NT2/D1 (cell line): Measurements from ENCODE around the gene NPC1.

Experiments
- DNase-seq: peaks from one replicate; pipeline ENCODE4 v3.0.0-alpha.2; 2011; ENCODE audit warnings: low read depth, low spot score
- H3K27me3 ChIP-seq: 2 replicates; pipeline ENCODE4 v1.6.0; 2011; ENCODE audit warnings: mild to moderate bottlenecking; ENCODE audit not compliant: insufficient read length, insufficient read depth
- H3K36me3 ChIP-seq: 2 replicates; pipeline ENCODE4 v1.6.1; 2011; ENCODE audit warnings: mild to moderate bottlenecking, low read length, mixed read lengths; ENCODE audit not compliant: insufficient read depth, insufficient read length
- H3K4me1 ChIP-seq: 2 replicates; pipeline ENCODE4 v1.5.1; 2011; ENCODE audit not compliant: insufficient read depth, insufficient read length
- H3K4me3 ChIP-seq: 2 replicates; pipeline ENCODE4 v1.5.1; 2011; ENCODE audit warnings: low read depth; ENCODE audit not compliant: insufficient read length
- H3K9ac ChIP-seq: 2 replicates; pipeline ENCODE4 v1.6.0; 2011; ENCODE audit warnings: low read depth; ENCODE audit not compliant: insufficient read length
- H3K9me3 ChIP-seq: 2 replicates; pipeline ENCODE4 v1.5.1; 2011; ENCODE audit warnings: mild to moderate bottlenecking, low read length; ENCODE audit not compliant: insufficient read depth
- SUZ12 ChIP-seq: IDR thresholded peaks from 2 replicates; pipeline ENCODE4 v1.6.1; 2011; ENCODE audit not compliant: insufficient read length, insufficient read depth; ENCODE audit errors: extremely low read depth
- YY1 ChIP-seq: IDR thresholded peaks from 2 replicates; pipeline ENCODE4 v1.6.1; 2011; ENCODE audit not compliant: insufficient read length, insufficient read depth
- ZNF274 ChIP-seq: IDR thresholded peaks from 2 replicates; pipeline ENCODE4 v1.6.1; 2011; ENCODE audit warnings: mild to moderate bottlenecking, low read depth, low read length

The NPC1 gene

DNA sequence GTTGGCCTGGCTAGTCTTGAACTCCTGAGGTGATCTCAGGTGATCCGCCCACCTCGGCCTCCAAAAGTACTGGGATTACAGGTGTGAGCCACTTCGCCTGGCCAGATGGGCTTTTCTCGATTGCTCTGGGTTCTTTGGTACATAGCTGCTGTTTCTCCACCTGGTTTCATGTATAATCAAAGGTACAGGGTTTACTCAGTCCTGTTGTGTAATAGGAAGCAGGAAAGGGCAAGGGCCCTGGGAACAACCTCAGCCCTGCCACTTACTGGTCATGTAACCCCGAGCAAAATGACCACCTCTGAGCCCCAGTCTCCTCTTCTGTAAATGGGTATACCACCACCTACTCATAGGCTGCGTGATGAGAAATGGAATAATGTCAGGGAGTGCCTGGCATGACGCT, 49.0 kb downstream of the NPC1 start:
- Histone ChIP-seq H3K9ac (no peak overlapping the region), H3K27me3 (no peaks in the 10 kb centered on the region), H3K4me1 (no peaks in the 10 kb centered on the region), H3K9me3 (no peaks in the 10 kb centered on the region), H3K36me3 (peaks cover 98% of the 10 kb centered on the region), H3K4me3 (no peak overlapping the region)
- no peak for DNase-seq
- TF ChIP-seq YY1 = no peak
- no peak for TF ChIP-seq ZNF274
- no peak for TF ChIP-seq SUZ12

GRCh38 chr18:23536204-23536603, 50.1 kb downstream of the NPC1 start:
- TF ChIP-seq ZNF274 (no peak), SUZ12 (no peak), YY1 (no peak)
- DNase-seq = no peak
- Histone ChIP-seq H3K9me3 (no peaks in the 10 kb centered on the region), H3K4me1 (no peaks in the 10 kb centered on the region), H3K9ac (no peak overlapping the region), H3K36me3 (peaks cover 98% of the 10 kb centered on the region), H3K27me3 (no peaks in the 10 kb centered on the region), H3K4me3 (no peak overlapping the region)

GRCh38 chr18:23534276-23534675, 52.0 kb downstream of the NPC1 start:
- Histone ChIP-seq H3K9me3 (no peaks in the 10 kb centered on the region), H3K36me3 (peaks cover 94% of the 10 kb centered on the region), H3K4me1 (no peaks in the 10 kb centered on the region), H3K9ac (no peak overlapping the region), H3K4me3 (no peak overlapping the region), H3K27me3 (no peaks in the 10 kb centered on the region)
- no peak for DNase-seq
- TF ChIP-seq ZNF274 = no peak

DNA sequence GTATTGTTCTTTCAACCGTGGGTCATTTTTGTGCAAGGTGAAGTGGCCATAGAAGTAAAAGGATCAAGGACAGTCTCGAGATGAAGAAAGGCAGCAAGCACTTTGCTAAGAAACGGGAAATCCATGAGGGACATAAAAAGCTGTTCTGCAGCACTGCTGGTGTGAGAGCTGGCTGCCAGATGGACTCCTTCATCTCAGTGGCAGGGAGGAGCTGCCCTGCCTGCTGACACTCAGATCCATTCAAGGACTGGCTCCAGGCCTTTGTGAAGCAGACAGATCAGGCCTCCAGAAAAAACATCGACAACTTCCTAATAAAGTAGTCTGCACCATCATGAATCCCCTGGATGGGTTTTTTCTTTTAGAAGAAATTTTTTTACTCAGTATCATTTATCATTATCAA, 53.5 kb downstream of the NPC1 start:
- no peaks in the 10 kb centered on the region for H3K9me3 ChIP-seq
- H3K4me1 ChIP-seq = no peaks in the 10 kb centered on the region
- no peak overlapping the region for H3K9ac ChIP-seq
- no peak for TF ChIP-seq SUZ12
- no peak for TF ChIP-seq ZNF274
- no peak for TF ChIP-seq YY1
- DNase-seq = no peak
- peaks cover 93% of the 10 kb centered on the region for H3K36me3 ChIP-seq
- H3K4me3 ChIP-seq = no peak overlapping the region
- no peaks in the 10 kb centered on the region for H3K27me3 ChIP-seq

DNA sequence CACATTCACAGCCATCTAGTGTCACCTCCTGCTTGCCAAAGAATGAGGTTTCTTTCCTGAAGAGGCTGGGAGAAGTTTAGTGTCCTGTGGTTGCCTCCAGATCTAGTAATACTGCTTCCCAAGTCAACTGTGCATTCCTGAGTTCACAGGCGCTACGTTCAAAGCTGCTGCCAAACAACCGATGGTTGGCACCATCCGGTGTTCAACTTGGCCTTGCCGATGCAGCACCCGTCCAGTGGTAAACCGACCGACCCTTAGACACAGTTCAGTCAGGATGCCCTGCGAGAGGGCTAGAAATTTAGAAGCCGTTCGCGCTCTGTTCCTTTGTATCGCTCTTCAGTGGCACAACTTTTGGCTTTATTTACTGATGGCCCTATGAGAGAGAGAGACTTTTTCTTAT, 54.4 kb downstream of the NPC1 start:
- no peaks in the 10 kb centered on the region for H3K4me1 ChIP-seq
- no peak overlapping the region for H3K9ac ChIP-seq
- no peak overlapping the region for H3K4me3 ChIP-seq
- DNase-seq = no peak
- H3K36me3 ChIP-seq = peaks cover 91% of the 10 kb centered on the region
- TF ChIP-seq YY1 (no peak), SUZ12 (no peak), ZNF274 (no peak)
- no peaks in the 10 kb centered on the region for H3K9me3 ChIP-seq
- no peaks in the 10 kb centered on the region for H3K27me3 ChIP-seq

DNA sequence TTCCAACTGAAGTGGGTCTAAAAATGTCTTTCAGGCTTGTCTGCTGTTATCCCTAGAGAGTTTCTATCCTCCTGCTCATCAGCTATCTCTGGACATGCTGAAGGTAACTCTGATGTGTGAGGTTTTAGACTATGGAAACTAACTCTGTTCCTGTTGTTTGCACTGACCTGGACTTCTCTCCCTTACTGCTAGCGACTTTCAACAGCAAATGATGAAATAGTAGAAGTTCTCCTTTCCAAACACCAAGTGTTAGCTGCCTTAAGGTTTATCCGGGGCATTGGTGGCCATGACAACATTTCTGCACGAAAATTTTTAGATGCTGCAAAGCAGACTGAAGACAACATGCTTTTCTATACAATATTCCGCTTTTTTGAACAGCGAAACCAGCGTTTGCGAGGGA, 56.1 kb downstream of the NPC1 start:
- no peak for DNase-seq
- TF ChIP-seq SUZ12 (no peak), YY1 (no peak), ZNF274 (no peak)
- no peaks in the 10 kb centered on the region for H3K27me3 ChIP-seq
- no peaks in the 10 kb centered on the region for H3K9me3 ChIP-seq
- H3K4me3 ChIP-seq = no peak overlapping the region
- H3K9ac ChIP-seq = no peak overlapping the region
- H3K4me1 ChIP-seq = no peaks in the 10 kb centered on the region
- H3K36me3 ChIP-seq = peaks cover 86% of the 10 kb centered on the region

DNA sequence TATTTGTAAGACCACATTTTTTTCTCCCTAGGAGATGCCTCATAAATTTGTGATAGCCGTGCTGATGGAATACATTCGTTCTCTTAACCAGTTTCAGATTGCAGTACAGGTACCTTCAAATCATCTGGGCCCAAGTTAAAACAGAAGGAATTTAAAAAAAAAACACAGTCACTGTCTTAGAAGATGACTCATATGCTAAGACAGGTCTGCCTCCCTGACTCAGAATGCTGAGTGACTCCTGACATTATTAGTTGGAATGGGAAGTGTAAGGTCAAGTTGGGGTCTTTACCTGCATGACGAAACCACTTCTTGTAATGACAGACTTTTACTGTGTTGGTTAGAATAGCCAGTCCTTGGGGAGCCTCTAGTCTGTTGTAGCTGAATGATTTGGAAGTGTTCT, 56.7 kb downstream of the NPC1 start:
- Histone ChIP-seq H3K9ac (no peak overlapping the region), H3K36me3 (peaks cover 82% of the 10 kb centered on the region), H3K4me1 (no peaks in the 10 kb centered on the region), H3K9me3 (no peaks in the 10 kb centered on the region), H3K27me3 (no peaks in the 10 kb centered on the region), H3K4me3 (no peak overlapping the region)
- no peak for DNase-seq
- TF ChIP-seq ZNF274 (no peak), SUZ12 (no peak), YY1 (no peak)
